GM18868 (cell line): ENCODE measurements around the gene MEIOB.
"Not testable (repeated sequence)": the region's sequence is repeated elsewhere in the genome, so short reads cannot be mapped to it uniquely, and the experiment has no call there.

Experiments
- ATAC-seq: cut with Tn5 transposase; IDR thresholded peaks from one replicate; pipeline ENCODE4 v1.9.1; 2021; ENCODE audit warnings: mild to moderate bottlenecking, moderate library complexity; ENCODE audit not compliant: unreplicated experiment

MEIOB gene

DNA sequence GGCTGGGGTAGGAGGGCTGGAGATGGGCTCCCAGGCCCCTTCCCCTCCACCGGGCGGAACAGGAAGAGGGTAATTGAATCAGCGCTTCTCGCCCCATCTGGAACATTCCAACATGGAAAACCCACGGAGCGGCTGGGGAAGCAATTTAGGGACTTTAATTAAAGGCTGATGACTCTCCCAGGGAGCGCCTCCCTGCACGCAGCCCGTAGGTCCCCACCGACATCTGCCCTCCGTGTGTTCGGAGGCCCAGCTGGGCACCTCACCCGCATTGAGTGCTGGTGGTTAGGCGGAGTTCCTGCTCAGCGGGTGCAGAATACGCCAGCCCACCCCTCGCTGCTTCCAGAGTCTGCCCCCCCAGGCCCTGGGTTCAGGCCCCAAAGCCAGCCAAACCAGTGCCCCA is 36.2 kb upstream of the MEIOB start:
- no peak for ATAC-seq

DNA sequence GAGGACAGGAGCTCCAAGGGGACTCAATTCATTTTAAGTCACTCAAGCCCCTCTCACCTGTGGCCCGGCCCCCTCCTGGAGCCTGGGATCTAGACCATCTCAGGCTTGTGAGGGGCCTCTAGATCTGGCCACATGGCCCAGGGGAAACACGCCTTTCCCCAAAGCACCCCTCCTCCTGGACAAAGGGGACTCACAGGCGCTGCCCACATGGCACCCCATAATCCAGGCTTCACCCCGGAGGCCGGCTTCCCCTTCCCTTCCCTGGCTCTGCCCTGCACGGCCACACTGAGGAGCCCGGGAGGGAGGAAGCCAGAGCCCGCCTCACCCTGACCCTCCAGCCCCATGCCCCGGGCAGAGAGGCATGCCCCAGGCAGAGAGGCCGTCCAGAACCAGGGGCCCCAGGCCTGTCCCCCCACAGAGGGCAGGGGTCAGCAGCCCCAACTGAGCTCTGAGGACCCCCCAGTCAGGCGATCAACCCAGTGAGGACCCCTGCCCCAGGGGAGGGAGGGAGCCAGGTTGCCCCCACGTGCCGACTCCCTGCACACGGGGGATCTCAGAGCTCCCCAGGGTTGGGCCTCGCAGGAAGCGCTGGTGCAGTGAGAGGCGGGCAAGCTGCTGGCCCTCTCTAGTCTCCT is 35.4 kb upstream of the MEIOB start:
- ATAC-seq: no peak

GRCh38 chr16:1906846-1907165 is 34.8 kb upstream of the MEIOB start:
- ATAC-seq: no peak

DNA sequence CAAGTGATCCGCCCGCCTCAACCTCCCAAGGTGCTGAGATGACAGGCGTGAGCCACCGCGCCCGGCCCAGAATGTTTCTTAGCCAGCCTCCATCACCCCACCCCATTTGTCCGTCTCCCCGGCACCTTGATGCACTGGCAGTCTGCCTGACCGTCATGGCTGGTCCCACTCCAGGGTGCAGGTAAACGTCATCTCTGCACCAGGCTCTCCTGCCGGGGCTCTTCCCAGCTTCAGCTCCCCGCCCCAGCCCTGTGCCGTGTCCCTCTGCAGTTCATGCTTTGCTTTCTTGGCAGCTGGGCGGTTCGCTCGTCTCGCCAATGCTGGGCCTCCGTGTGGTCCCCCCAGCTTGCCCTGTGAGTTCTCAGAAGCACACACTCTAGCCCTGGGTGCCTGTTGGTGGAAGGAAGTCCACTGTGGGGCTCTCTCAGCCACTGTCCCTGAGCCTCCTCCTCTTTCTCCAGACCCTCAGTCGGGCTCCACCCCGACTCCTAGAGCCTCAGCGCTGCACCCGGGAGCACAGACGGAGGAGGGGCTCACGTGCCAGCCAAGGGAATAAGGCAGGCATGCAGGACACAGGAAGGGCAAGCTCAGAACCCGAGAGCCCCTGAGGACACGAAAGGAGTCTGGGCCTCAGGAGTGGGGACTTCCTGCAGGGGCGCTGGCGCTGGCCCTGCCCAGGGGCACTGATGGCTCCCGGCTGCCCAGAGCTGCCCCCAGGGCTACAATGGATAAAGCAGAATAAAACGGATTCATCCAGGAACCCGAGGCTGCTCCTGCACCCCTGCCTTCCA is 34.3 kb upstream of the MEIOB start:
- no peak for ATAC-seq

DNA sequence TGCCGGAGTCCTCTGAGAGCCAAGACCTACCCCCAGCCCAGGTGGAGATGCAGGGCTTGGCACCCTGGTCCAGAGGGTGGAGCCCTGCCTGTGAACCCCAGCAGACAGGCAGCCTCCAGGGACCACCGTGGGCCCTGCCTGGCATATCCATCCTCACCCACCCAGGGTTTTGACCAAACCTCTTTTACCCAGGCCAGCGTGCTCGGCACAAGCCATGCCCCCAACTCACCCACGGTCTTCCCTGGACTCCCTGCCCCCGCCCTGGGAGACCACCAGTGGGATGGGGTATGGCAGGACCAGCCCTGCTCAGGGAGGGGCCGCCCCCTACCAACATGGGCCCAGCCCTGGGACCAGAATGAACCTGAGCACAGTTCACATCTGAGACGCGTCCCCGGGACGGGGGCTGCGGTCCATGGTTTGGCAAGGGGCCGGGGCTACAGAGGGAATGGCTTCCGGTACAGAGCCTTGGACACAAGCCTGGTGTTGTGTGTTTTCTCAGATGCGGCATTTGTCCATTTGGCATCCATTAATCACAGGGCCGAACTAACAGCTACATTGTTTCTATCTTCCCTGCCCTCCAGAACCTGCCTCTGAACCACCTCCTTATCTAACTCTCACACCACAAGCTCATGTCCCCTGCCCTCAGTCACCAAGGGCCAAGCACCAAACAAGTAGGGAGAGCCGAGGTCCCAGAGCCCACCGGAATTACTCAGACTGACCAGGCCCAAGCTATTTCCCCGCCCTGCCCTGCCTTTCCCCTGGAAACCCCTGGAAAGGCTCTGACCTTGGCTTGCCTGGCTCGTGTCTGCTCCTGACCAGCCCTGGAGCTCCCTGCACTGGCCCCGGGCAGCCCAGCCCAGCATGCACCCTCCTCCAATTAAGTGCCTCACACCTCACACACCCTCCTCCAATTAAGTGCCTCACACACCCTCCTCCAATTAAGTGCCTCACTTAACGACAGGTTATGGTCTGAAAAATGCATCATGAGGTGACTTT is 32.2 kb upstream of the MEIOB start:
- no peak for ATAC-seq

DNA sequence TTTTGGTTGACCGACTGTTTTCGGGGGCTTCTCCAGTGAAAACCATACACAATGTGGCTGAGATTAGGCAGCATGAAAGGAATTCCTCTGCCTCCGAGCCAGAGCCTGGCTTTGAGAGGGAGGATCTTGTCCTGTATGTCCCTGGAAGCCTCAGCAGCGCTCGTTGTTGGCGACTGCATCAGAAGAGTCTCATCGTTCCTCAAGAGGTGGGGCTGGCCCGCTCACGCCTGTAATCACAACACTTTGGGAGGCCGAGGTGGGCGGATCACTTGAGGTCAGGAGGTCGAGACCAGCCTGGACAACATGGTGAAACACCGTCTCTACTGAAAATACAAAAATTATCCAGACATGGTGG is 31.2 kb upstream of the MEIOB start:
- ATAC-seq: no peak

DNA sequence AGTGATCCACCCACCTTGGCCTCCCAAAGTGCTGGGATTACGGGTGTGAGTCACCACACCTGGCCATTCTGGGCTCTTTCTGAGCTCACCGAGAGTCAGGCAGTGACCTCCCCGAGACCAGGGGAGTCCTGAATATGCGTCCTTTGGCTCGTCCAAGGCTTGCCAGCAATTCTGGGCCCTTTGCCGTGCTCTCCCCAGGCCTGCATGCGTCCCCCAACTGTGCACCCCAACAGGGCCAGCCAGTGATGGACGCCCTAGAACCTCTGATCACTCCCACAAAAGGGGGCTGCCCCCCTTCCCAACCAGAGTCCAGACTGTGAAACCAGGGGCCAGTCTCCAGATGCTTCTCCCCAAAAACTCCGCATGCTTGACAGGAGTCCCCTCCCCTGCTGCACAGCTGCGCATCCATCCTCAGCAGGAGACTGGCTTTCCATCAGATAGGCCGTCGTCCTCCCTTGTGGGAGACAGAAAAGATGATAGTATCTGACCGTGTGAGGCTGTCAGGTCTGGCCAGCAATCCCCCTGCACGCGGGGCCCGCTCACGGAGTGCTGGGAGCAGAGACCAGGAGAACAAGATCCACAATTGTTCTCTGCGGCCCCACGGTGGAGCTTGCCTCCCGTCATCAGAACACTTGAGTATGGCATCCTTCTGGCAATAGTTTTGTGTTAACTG is 30.7 kb upstream of the MEIOB start:
- no peak for ATAC-seq

- ATAC-seq: no peak
Measured at GRCh38 chr16:1900452-1900774, 28.4 kb upstream of the MEIOB start.

- no peak for ATAC-seq
Measured at GRCh38 chr16:1899641-1900451, 27.9 kb upstream of the MEIOB start.

DNA sequence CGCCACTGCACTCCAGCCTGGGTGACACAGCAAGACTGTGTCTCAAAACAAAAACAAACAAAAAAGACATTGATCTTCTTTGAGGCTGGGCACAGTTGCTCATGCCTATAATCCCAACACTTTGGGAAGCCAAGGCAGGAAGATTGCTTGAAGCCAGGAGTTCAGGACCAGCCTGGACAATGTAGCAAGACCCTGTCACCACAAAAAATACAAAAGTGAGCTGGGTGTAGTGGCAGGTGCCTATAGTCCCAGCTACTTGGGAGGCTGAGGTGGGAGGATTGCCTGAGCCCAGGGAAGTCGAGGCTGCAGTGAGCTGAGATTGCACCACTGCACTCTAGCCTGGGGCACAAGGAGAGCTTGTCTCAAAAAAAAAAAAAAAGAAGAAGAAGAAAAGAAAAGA is 25.7 kb upstream of the MEIOB start:
- not testable (repeated sequence) for ATAC-seq

DNA sequence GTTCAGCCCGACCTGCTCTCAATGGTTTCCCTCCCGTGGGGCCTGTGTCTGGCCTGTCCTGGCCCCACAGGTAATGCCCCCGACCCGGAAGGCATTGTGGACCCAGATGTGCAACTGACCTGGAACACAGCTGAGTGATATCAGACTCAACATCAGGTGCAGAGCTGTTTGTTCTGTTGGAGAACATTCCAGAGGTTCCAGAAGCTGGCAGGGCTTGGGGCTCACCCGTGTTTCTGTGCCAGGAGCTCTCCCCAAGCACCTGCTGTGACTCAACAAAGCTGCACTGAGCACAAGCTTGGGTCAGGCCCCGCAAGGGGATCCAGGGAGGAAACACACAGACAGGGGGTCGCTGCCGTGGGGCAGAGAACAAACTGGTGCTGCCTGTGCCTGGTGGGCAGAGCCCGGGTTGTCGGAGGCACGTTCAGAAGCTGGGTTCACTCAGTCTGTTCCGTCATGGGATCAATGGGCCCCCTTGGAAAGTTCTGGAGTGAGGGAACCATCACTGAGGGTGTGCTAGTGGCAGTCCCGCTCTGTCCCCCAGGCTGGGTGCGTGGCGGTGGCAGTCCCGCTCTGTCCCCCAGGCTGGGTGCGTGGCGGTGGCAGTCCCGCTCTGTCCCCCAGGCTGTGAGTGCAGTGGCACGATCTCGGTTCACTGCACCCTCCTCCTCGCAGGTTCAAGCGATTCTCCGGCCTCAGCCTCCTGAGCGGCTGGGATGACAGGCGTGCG is 24.1 kb upstream of the MEIOB start:
- ATAC-seq: no peak

DNA sequence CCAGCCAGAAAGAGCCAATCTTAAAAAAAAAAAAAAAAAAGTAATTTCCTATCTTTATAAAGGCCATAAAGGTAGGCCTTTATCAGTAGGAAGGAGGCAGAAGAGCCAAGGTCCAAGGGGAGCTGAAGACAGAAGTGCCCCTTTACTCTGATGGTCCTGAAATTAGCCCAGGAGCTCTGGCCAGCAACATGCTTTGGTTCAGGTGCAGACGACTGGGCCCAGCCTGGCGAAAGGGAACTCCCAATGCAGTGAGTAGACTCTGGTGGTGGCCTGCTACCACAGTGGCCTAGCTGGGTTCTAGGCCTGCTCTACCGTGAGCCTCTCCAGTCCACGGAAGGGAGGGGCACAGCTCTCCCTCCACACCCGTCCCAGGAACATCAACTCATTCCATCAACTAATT is 23.1 kb upstream of the MEIOB start:
- no peak for ATAC-seq

DNA sequence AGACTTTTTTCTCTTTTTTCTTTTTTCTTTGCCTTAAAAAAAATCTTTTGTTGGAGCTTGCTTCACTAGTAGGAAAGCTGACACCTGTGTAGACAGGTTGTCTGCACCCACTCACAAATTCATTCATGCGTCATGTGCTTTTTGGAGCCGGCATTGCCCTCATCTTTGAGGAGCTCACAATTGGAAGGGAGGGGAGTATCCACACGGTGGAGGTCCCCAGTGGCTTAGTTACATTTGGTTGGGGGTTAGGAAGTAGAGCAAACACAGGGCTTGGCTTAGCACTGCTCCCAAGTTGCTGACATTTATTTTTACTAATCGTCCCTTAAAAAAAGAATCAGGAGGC is 18.7 kb upstream of the MEIOB start:
- ATAC-seq: no peak

DNA sequence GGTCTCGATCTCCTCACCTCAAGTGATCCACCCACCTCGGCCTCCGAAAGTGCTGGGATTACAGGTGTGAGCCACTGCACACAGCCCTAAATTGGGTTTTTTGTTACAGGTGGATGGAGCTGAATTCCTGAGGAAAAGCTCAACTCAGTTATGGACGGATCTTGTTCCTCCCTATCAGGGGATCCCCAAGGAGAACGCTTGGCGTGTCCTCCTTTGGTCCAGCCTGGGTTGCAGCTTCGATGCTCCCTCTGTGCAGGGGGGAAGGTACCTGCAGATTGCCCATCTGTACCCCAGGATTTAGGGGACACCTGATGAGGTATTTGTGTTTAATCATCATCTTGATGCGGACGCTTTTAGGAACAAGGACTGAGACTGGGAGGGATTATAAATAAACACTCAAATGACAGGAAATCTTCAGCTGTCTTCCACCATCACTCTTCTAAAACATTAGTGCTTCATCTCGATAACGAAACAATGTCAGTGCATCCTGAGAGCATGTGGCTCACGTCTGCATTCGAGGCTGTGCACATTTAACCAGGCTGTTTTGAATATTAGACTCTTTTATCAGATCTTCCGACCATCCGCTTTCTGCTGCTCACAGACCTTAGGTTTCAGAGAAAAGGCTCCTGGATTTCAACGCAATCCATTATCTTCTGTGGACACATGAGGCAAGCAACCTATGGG is 18.2 kb upstream of the MEIOB start:
- no peak for ATAC-seq

- ATAC-seq: no peak
Measured at GRCh38 chr16:1887711-1888354, 15.9 kb upstream of the MEIOB start.

- ATAC-seq: no peak
Measured at GRCh38 chr16:1884889-1885288, 12.9 kb upstream of the MEIOB start.

DNA sequence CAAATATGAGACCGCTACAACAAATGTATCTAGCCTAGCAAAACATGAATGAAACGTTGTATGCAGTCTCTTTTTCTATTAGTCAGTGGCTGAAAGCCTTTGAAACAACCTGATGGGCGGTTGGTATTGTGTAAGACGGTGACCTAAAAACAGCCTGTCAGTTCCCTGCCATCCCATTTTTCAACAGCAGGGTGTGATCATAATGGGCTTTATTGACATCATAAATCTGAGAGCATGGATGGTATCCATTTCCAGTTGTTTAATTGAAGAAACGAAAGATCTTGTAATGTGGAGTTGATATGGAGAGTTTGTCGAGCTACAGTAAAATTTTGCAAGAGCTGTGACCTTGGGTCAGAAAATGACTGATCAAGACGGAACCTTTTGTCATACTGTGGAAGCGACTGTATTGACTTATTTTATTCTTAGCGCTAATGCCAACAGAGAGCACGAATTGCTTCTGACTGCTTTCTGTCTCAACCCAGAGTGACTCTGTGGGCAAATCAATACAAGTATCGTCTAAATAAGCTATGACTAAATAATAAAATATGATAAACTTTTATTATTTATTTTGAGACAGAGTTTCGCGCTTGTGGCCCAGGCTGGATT is 12.3 kb upstream of the MEIOB start:
- ATAC-seq: no peak

DNA sequence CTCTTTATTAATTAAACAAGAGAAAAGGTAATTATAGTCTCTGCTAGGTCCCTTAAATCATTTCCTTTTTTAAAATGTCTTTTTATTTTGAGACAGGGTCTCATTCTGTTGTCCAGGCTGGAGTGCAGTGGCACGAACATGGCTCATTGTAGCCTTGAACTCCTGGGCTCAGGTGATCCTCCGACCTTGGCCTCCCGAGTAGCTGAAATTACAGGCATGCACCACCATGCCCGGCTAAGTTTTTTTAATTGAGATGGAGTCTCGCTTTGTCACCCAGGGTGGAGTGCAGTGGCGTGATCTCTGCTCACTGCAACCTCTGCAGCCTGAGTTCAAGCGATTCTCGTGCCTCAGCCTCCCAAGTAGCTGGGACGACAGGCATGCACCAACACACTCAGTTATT is 9.2 kb upstream of the MEIOB start:
- ATAC-seq: not testable (repeated sequence)
